ENCODE measurements around the gene RIMS4. TPM values are rescaled to one million over a fixed set of nuclear protein-coding genes. Genes with fewer than 3 reads are reported as not detected.

RIMS4 gene
- total RNA-seq, 1 experiment from 2014 or later, result 4.0 TPM

DNA sequence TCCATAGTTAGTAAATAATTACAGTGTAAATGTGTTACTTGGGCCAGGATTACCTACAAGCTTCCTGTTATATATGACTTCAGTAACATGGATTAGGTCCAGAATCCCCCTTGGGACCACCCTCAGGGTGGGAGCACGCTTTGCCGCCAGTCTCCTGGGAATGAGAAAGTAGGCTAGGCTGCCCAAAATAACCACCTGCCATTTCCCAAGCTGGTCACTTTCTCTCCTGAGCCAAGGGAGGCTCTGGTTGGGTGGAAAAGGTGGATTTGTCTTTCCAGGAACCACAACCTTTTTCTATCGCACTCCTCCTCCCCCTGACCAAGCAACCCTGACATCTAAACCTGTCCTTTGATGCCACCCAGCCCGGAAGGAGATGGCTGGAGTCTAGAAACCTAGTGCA is 9.6 kb upstream of the RIMS4 start:
- no peak for DNase-seq (ENCODE audit: low read depth, low spot score)
- POLR2A ChIA-PET, result no interaction called here
- Histone ChIP-seq H3K4me3 (ENCODE audit: low read depth in 2 of 2, low read length in 2 of 2) (no peak overlapping the region), H3K27me3 (ENCODE audit: control insufficient read depth, insufficient read depth, low read length) (no peaks in the 10 kb centered on the region; the same call in 1 of the 2 replicates), H3K9me3 (ENCODE audit: control insufficient read depth, insufficient read depth, low read depth, low read length) (no peaks in the 10 kb centered on the region), H3K36me3 (ENCODE audit: control insufficient read depth, insufficient read depth, low read length) (no peaks in the 10 kb centered on the region), H3K27ac (ENCODE audit: low read length) (no peak overlapping the region), H3K4me1 (ENCODE audit: control insufficient read depth, insufficient read depth, low read length) (no peaks in the 10 kb centered on the region)
- intact Hi-C loops (cut with micrococcal nuclease; ENCODE audit: unreplicated experiment) (no loop called here), in situ Hi-C loops (cut with HindIII; ENCODE audit: low pct_unique_long_range_greater_than_20kb, low sequenced_read_pairs) (no loop called here)
- TF ChIP-seq POLR2AphosphoS5 (IDR thresholded peaks at IDR 0.05; ENCODE audit: low read depth, low read length) (no peak), SIN3A (IDR thresholded peaks at IDR 0.05; ENCODE audit: borderline replicate concordance, insufficient read depth, low read depth, low read length) (no peak), TCF7L2 (IDR thresholded peaks at IDR 0.05; ENCODE audit: low read depth, low read length) (no peak)
- TF ChIP-seq, protein P1, sequence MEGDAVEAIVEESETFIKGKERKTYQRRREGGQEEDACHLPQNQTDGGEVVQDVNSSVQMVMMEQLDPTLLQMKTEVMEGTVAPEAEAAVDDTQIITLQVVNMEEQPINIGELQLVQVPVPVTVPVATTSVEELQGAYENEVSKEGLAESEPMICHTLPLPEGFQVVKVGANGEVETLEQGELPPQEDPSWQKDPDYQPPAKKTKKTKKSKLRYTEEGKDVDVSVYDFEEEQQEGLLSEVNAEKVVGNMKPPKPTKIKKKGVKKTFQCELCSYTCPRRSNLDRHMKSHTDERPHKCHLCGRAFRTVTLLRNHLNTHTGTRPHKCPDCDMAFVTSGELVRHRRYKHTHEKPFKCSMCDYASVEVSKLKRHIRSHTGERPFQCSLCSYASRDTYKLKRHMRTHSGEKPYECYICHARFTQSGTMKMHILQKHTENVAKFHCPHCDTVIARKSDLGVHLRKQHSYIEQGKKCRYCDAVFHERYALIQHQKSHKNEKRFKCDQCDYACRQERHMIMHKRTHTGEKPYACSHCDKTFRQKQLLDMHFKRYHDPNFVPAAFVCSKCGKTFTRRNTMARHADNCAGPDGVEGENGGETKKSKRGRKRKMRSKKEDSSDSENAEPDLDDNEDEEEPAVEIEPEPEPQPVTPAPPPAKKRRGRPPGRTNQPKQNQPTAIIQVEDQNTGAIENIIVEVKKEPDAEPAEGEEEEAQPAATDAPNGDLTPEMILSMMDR (IDR thresholded peaks at IDR 0.05), result no peak
- TF ChIP-seq, protein P2, sequence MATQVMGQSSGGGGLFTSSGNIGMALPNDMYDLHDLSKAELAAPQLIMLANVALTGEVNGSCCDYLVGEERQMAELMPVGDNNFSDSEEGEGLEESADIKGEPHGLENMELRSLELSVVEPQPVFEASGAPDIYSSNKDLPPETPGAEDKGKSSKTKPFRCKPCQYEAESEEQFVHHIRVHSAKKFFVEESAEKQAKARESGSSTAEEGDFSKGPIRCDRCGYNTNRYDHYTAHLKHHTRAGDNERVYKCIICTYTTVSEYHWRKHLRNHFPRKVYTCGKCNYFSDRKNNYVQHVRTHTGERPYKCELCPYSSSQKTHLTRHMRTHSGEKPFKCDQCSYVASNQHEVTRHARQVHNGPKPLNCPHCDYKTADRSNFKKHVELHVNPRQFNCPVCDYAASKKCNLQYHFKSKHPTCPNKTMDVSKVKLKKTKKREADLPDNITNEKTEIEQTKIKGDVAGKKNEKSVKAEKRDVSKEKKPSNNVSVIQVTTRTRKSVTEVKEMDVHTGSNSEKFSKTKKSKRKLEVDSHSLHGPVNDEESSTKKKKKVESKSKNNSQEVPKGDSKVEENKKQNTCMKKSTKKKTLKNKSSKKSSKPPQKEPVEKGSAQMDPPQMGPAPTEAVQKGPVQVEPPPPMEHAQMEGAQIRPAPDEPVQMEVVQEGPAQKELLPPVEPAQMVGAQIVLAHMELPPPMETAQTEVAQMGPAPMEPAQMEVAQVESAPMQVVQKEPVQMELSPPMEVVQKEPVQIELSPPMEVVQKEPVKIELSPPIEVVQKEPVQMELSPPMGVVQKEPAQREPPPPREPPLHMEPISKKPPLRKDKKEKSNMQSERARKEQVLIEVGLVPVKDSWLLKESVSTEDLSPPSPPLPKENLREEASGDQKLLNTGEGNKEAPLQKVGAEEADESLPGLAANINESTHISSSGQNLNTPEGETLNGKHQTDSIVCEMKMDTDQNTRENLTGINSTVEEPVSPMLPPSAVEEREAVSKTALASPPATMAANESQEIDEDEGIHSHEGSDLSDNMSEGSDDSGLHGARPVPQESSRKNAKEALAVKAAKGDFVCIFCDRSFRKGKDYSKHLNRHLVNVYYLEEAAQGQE (IDR thresholded peaks at IDR 0.05; ENCODE audit: insufficient read depth in 1 of 2, low read depth in 2 of 2, low read length in 1 of 2), result no peak
- CTCF ChIA-PET, result interaction anchor here (1.4 kb wide), 1 partner anchor 73 kb away, joined by 3 read pairs; no protein-coding TSS in a partner anchor
- no TSS peak for BruUV-seq (replicated peaks)
- no peak for ATAC-seq

DNA sequence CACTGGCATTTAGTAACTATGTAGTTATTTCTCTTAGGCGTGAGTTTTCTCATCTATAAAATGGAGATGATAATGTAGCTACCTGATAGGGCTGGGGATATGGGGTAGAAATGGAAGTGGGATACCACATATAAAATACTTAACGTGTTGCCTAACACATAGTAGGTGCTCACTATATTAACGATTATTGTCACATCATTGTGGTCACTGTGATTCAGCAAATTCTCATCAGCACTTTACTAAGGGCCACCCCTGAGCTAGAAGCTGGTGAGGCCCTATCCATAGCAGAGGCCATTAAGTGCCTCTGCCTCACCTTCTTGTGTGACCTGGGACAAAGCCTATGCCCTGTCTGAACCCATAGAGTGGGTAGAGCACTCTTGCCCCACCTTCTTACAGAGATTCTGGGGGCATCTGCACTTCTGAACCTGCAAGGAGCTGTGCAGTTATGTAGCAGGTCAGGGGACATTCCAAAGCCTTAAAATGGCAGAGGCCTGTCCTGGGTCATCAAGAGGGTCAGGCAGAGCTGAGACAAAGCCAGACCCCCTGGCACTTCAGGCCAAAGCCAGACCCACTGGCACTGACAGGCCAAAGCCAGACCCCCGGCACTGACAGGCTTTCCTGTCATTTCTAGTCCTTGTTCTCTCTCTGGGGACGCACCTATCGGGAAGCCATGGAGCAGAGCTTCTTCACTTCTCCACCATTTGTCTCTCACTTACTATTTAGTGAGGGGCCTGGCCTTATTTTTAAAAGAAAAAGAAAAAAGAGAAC is 7.0 kb upstream of the RIMS4 start:
- DNase-seq (ENCODE audit: low read depth, low spot score), result no peak
- Histone ChIP-seq H3K27me3 (ENCODE audit: control insufficient read depth, insufficient read depth, low read length) (peaks cover 2% of the 10 kb centered on the region; the same call in 1 of the 2 replicates), H3K36me3 (ENCODE audit: control insufficient read depth, insufficient read depth, low read length) (no peaks in the 10 kb centered on the region), H3K27ac (ENCODE audit: low read length) (no peak overlapping the region), H3K4me3 (ENCODE audit: low read depth in 2 of 2, low read length in 2 of 2) (no peak overlapping the region), H3K9me3 (ENCODE audit: control insufficient read depth, insufficient read depth, low read depth, low read length) (no peaks in the 10 kb centered on the region), H3K4me1 (ENCODE audit: control insufficient read depth, insufficient read depth, low read length) (no peaks in the 10 kb centered on the region)
- in situ Hi-C loops (cut with HindIII; ENCODE audit: low pct_unique_long_range_greater_than_20kb, low sequenced_read_pairs), result no loop called here
- no TSS peak for BruUV-seq (replicated peaks)
- intact Hi-C loops (cut with micrococcal nuclease; ENCODE audit: unreplicated experiment), result no loop called here
- POLR2A ChIA-PET, result no interaction called here
- CTCF ChIA-PET, result no interaction called here
- no peak for TF ChIP-seq TCF7L2 (IDR thresholded peaks at IDR 0.05; ENCODE audit: low read depth, low read length)
- TF ChIP-seq, protein P2 (IDR thresholded peaks at IDR 0.05; ENCODE audit: insufficient read depth in 1 of 2, low read depth in 2 of 2, low read length in 1 of 2), result no peak
- TF ChIP-seq SIN3A (IDR thresholded peaks at IDR 0.05; ENCODE audit: borderline replicate concordance, insufficient read depth, low read depth, low read length), result no peak
- TF ChIP-seq POLR2AphosphoS5 (IDR thresholded peaks at IDR 0.05; ENCODE audit: low read depth, low read length), result no peak
- TF ChIP-seq, protein P1 (IDR thresholded peaks at IDR 0.05), result no peak
- ATAC-seq, result no peak
